Endothelial cell (in vitro differentiated cells): ENCODE measurements around the gene ICAM1. TPM values are rescaled to one million over a fixed set of nuclear protein-coding genes. Genes with fewer than 3 reads are reported as not detected.

Experiments
- DNase-seq: peaks from one replicate; pipeline ENCODE4 v3.0.0; 2021; ENCODE audit warnings: low spot score
- H3K27ac Mint-ChIP-seq: one replicate; pipeline ENCODE4 v1.8.0; 2021; ENCODE audit warnings: mixed read lengths, inconsistent platforms; ENCODE audit not compliant: unreplicated experiment
- H3K27me3 Mint-ChIP-seq: one replicate; pipeline ENCODE4 v1.8.0; 2021; ENCODE audit warnings: mild to moderate bottlenecking, moderate library complexity, mixed read lengths, inconsistent platforms; ENCODE audit not compliant: unreplicated experiment
- H3K36me3 Mint-ChIP-seq: one replicate; pipeline ENCODE4 v1.8.0; 2021; ENCODE audit warnings: mild to moderate bottlenecking, low read depth, mixed read lengths, inconsistent platforms; ENCODE audit not compliant: unreplicated experiment
- H3K4me1 Mint-ChIP-seq: one replicate; pipeline ENCODE4 v1.8.0; 2021; ENCODE audit warnings: mild to moderate bottlenecking, mixed read lengths, inconsistent platforms; ENCODE audit not compliant: unreplicated experiment
- H3K4me3 Mint-ChIP-seq: one replicate; pipeline ENCODE4 v1.8.0; 2021; ENCODE audit warnings: mild to moderate bottlenecking, mixed read lengths, inconsistent platforms; ENCODE audit not compliant: unreplicated experiment
- H3K9me3 Mint-ChIP-seq: one replicate; pipeline ENCODE4 v1.8.0; 2021; ENCODE audit warnings: mixed read lengths, inconsistent platforms; ENCODE audit not compliant: unreplicated experiment
- CTCF ChIP-seq: fragments of 200-600 bp; sonication (generic); IDR thresholded peaks from one replicate; pipeline ENCODE4 v1.5.0; 2021; ENCODE audit warnings: antibody characterized with exemption; ENCODE audit not compliant: unreplicated experiment
- total RNA-seq: library from RNA; stranded (reverse); fragmentation: NEBNext Ultra II Directional; extraction: Animal tissue kit (Norgen Biotek cat#: 25700); gene quantifications from one replicate; pipeline ENCODE4 v1.2.1, GENCODE V29; 2021; ENCODE audit not compliant: unreplicated experiment

ICAM1 gene
- total RNA-seq, 1 donor from 2014 or later = 7.2 TPM

GRCh38 chr19:10321874-10322835 lies 51.2 kb downstream of the ICAM1 start:
- Mint-ChIP-seq H3K27ac (no peak overlapping the region), H3K36me3 (peaks cover 18% of the 10 kb centered on the region)

GRCh38 chr19:10325732-10326131 lies 54.8 kb downstream of the ICAM1 start:
- DNase-seq = no peak
- H3K36me3 Mint-ChIP-seq = peaks cover 20% of the 10 kb centered on the region
- TF ChIP-seq CTCF = no peak
- no peak overlapping the region for H3K4me3 Mint-ChIP-seq
- H3K27ac Mint-ChIP-seq = no peak overlapping the region
- H3K27me3 Mint-ChIP-seq = peaks cover 10% of the 10 kb centered on the region
- no peaks in the 10 kb centered on the region for H3K9me3 Mint-ChIP-seq
- no peaks in the 10 kb centered on the region for H3K4me1 Mint-ChIP-seq

More at GRCh38 chr19:10321874-10322835, 51.2 kb downstream of the ICAM1 start:
- Mint-ChIP-seq H3K27me3 (peaks cover 7% of the 10 kb centered on the region), H3K9me3 (no peaks in the 10 kb centered on the region), H3K4me3 (peak overlapping the region; percentile 35), H3K4me1 (no peaks in the 10 kb centered on the region)
- DNase-seq = no peak
- no peak for TF ChIP-seq CTCF

GRCh38 chr19:10327793-10328192 lies 56.9 kb downstream of the ICAM1 start:
- H3K27me3 Mint-ChIP-seq = peaks cover 11% of the 10 kb centered on the region
- TF ChIP-seq CTCF = no peak
- H3K4me3 Mint-ChIP-seq = no peak overlapping the region
- H3K4me1 Mint-ChIP-seq = peaks cover 7% of the 10 kb centered on the region
- H3K36me3 Mint-ChIP-seq = peaks cover 19% of the 10 kb centered on the region
- no peaks in the 10 kb centered on the region for H3K9me3 Mint-ChIP-seq
- H3K27ac Mint-ChIP-seq = no peak overlapping the region
- DNase-seq = no peak

GRCh38 chr19:10328558-10329429 lies 57.9 kb downstream of the ICAM1 start:
- peaks cover 17% of the 10 kb centered on the region for H3K36me3 Mint-ChIP-seq
- H3K9me3 Mint-ChIP-seq = no peaks in the 10 kb centered on the region
- peaks cover 9% of the 10 kb centered on the region for H3K4me1 Mint-ChIP-seq
- H3K27me3 Mint-ChIP-seq = peaks cover 13% of the 10 kb centered on the region
- no peak for TF ChIP-seq CTCF
- DNase-seq = no peak
- H3K4me3 Mint-ChIP-seq = no peak overlapping the region
- H3K27ac Mint-ChIP-seq = no peak overlapping the region
